LNCAP (cell line): Measurements from ENCODE around the gene TSPAN7.

Source experiments
- CTCF ChIP-seq: fragments of 450-650 bp; IDR thresholded peaks from 2 replicates; pipeline ENCODE4 v1.5.1; 2017; ENCODE audit warnings: mild to moderate bottlenecking

TSPAN7 gene

GRCh38 chrX:38614485-38614884, 53.1 kb downstream of the TSPAN7 start:
- no peak for TF ChIP-seq CTCF

GRCh38 chrX:38616904-38617303, 55.6 kb downstream of the TSPAN7 start:
- no peak for TF ChIP-seq CTCF

- no peak for TF ChIP-seq CTCF
Measured at GRCh38 chrX:38618180-38618579, 56.8 kb downstream of the TSPAN7 start.

- TF ChIP-seq CTCF = no peak
Measured at GRCh38 chrX:38620623-38621022, 59.3 kb downstream of the TSPAN7 start.

GRCh38 chrX:38626296-38626695, 65.0 kb downstream of the TSPAN7 start:
- no peak for TF ChIP-seq CTCF

- TF ChIP-seq CTCF = peak; percentile 63
Measured at GRCh38 chrX:38627683-38628082, 66.3 kb downstream of the TSPAN7 start.

- no peak for TF ChIP-seq CTCF
Measured at GRCh38 chrX:38628587-38628986, 67.2 kb downstream of the TSPAN7 start.

- TF ChIP-seq CTCF = no peak
Measured at GRCh38 chrX:38632516-38632915, 71.2 kb downstream of the TSPAN7 start.
